NT2/D1 (cell line): Measurements from ENCODE around the gene COL23A1.

Source experiments
- SUZ12 ChIP-seq: IDR thresholded peaks from 2 replicates; pipeline ENCODE4 v1.6.1; 2011; ENCODE audit not compliant: insufficient read length, insufficient read depth; ENCODE audit errors: extremely low read depth
- YY1 ChIP-seq: IDR thresholded peaks from 2 replicates; pipeline ENCODE4 v1.6.1; 2011; ENCODE audit not compliant: insufficient read length, insufficient read depth
- ZNF274 ChIP-seq: IDR thresholded peaks from 2 replicates; pipeline ENCODE4 v1.6.1; 2011; ENCODE audit warnings: mild to moderate bottlenecking, low read depth, low read length

- TF ChIP-seq YY1 (no peak), ZNF274 (no peak), SUZ12 (no peak)
Observed at GRCh38 chr5:178234121-178234749, 356.0 kb downstream of the COL23A1 start.
